ENCODE results near the gene EPHB1.

- TF ChIP-seq EZH2phosphoT487 (IDR thresholded peaks at IDR 0.05; ENCODE audit: insufficient read depth, low read depth): no peak
- TF ChIP-seq EZH2 (IDR thresholded peaks at IDR 0.05; ENCODE audit: insufficient read depth, poor library complexity, severe bottlenecking): no peak
Measured at GRCh38 chr3:135141160-135141559, 346.1 kb downstream of the EPHB1 start.
